Measurements from ENCODE around the gene PLXNA2.

GRCh38 chr1:208170252-208170651 lies 73.9 kb downstream of the PLXNA2 start:
- TF ChIP-seq POLR2A (IDR thresholded peaks at IDR 0.05) (no peak), CTCF (IDR thresholded peaks at IDR 0.05) (no peak)
